OCI-LY3 (cell line): ENCODE measurements around the gene CAVIN3.

Source experiments
- H2AFZ ChIP-seq: fragments of 200-600, 300-600 bp; shearing (Covaris generic); 2 replicates; pipeline ENCODE4 v1.6.0; 2014; ENCODE audit warnings: antibody characterized with exemption, low read depth, low read length
- H3K27ac ChIP-seq: fragments of 200-600, 300-600 bp; sonication (generic); 2 replicates; pipeline ENCODE4 v1.5.1; 2014; ENCODE audit warnings: mild to moderate bottlenecking, low read length, moderate library complexity, mixed read lengths
- H3K27me3 ChIP-seq: fragments of 200-600, 300-600 bp; sonication (generic); 2 replicates; pipeline ENCODE4 v1.6.1; 2014; ENCODE audit warnings: low read depth, low read length, mixed read lengths
- H3K36me3 ChIP-seq: fragments of 200-600, 300-600 bp; sonication (generic); replicated peaks from 2 replicates; pipeline ENCODE3; 2014; ENCODE audit warnings: low read depth, low read length, mixed read lengths
- H3K4me1 ChIP-seq: fragments of 300-600, 200-600 bp; sonication (generic); 2 replicates; pipeline ENCODE4 v1.6.1; 2014; ENCODE audit warnings: low read length, mixed read lengths
- H3K4me2 ChIP-seq: fragments of 200-600, 300-600 bp; sonication (generic); 2 replicates; pipeline ENCODE4 v1.6.1; 2014; ENCODE audit warnings: low read length, mixed read lengths
- H3K4me3 ChIP-seq: fragments of 300-600, 200-600 bp; sonication (generic); 2 replicates; pipeline ENCODE4 v1.5.1; 2014; ENCODE audit warnings: antibody characterized with exemption, mild to moderate bottlenecking, low read length, moderate library complexity
- H3K79me2 ChIP-seq: fragments of 300-600, 200-600 bp; shearing (Covaris generic); 2 replicates; pipeline ENCODE4 v1.6.1; 2014; ENCODE audit warnings: mild to moderate bottlenecking, low read length, mixed read lengths
- H3K9ac ChIP-seq: fragments of 300-600, 200-600 bp; shearing (Covaris generic); 2 replicates; pipeline ENCODE4 v1.6.0; 2014; ENCODE audit warnings: mild to moderate bottlenecking, low read length, moderate library complexity
- H3K9me3 ChIP-seq: fragments of 200-600, 300-600 bp; shearing (Covaris generic); 2 replicates; pipeline ENCODE4 v1.6.1; 2014; ENCODE audit warnings: low read length, mixed read lengths; ENCODE audit not compliant: insufficient read depth
- H4K20me1 ChIP-seq: fragments of 200-600, 300-600 bp; sonication (generic); 2 replicates; pipeline ENCODE4 v1.6.1; 2016; ENCODE audit warnings: low read length, mixed read lengths; ENCODE audit not compliant: insufficient read depth
- CTCF ChIP-seq: fragments of 200-600, 300-600 bp; sonication (generic); IDR thresholded peaks from 2 replicates; pipeline ENCODE4 v1.5.1; 2014; ENCODE audit warnings: antibody characterized with exemption, low read length, low read depth
- EZH2phosphoT487 ChIP-seq: fragments of 200-600 bp; shearing (Covaris generic); IDR thresholded peaks from 2 replicates; pipeline ENCODE4 v1.6.1; 2018; ENCODE audit warnings: antibody characterized with exemption, mixed run types, low read depth

CAVIN3 gene

GRCh38 chr11:6303661-6304060 is 16.6 kb downstream of the CAVIN3 start:
- Histone ChIP-seq H3K9me3 (no peaks in the 10 kb centered on the region), H3K4me3 (no peak overlapping the region), H3K4me2 (no peak overlapping the region), H3K27ac (no peak overlapping the region), H3K27me3 (peaks cover 24% of the 10 kb centered on the region), H3K4me1 (no peaks in the 10 kb centered on the region), H3K9ac (no peak overlapping the region), H3K36me3 (no peaks in the 10 kb centered on the region), H3K79me2 (no peaks in the 10 kb centered on the region), H4K20me1 (no peaks in the 10 kb centered on the region), H2AFZ (no peak overlapping the region)
- TF ChIP-seq CTCF (no peak), EZH2phosphoT487 (no peak)

DNA sequence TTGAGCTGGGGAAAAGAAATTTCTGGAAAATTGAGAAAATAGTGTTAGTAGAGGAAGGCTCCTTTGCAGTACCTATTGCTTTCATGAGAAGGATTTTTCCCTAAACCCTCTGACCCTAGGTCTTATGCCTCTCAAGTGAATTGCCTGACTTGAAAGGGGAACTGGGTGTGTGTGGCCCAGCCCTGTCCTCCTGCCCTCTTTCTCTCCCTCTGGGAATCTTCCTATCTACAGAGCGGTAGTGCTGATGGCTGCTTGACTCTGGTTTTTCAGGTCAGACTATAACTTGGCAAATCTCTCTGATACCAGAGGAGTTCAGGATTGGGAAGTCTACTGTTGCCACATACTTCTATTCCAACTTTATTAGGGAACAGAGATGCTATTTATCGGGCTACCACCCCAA is 19.2 kb downstream of the CAVIN3 start:
- Histone ChIP-seq H3K4me3 (no peak overlapping the region), H3K4me1 (no peaks in the 10 kb centered on the region), H3K27ac (no peak overlapping the region), H3K4me2 (no peak overlapping the region), H3K36me3 (no peaks in the 10 kb centered on the region), H3K79me2 (no peaks in the 10 kb centered on the region), H4K20me1 (no peaks in the 10 kb centered on the region), H2AFZ (no peak overlapping the region), H3K9ac (no peak overlapping the region), H3K9me3 (no peaks in the 10 kb centered on the region), H3K27me3 (peaks cover 13% of the 10 kb centered on the region; the same call in 1 of the 2 replicates)
- no peak for TF ChIP-seq EZH2phosphoT487
- TF ChIP-seq CTCF: no peak

DNA sequence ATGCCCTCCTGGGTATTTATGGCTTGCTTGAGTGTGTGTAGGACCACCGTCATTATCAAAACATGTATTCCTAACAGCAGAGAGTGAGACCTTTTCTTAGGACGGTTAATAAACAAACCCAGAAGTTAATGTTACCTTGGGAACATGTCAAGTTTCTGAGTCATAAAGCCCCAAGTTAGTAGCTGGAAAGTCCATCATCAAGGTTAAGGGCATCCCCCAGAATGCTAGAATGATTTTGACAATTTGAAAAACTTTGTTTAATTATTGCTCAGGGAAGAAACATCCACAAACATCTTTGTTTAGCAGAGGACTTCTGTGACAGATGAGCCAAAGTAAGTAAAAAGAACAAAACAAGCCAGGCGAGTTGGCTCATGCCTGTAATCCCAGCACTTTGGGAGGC is 20.0 kb downstream of the CAVIN3 start:
- Histone ChIP-seq H3K79me2 (no peaks in the 10 kb centered on the region), H2AFZ (no peak overlapping the region), H3K27me3 (peaks cover 8% of the 10 kb centered on the region; the same call in 1 of the 2 replicates), H3K4me2 (no peak overlapping the region), H3K9ac (no peak overlapping the region), H3K27ac (no peak overlapping the region), H3K4me1 (no peaks in the 10 kb centered on the region), H3K4me3 (no peak overlapping the region), H4K20me1 (no peaks in the 10 kb centered on the region), H3K36me3 (no peaks in the 10 kb centered on the region), H3K9me3 (no peaks in the 10 kb centered on the region)
- TF ChIP-seq CTCF (no peak), EZH2phosphoT487 (no peak)

DNA sequence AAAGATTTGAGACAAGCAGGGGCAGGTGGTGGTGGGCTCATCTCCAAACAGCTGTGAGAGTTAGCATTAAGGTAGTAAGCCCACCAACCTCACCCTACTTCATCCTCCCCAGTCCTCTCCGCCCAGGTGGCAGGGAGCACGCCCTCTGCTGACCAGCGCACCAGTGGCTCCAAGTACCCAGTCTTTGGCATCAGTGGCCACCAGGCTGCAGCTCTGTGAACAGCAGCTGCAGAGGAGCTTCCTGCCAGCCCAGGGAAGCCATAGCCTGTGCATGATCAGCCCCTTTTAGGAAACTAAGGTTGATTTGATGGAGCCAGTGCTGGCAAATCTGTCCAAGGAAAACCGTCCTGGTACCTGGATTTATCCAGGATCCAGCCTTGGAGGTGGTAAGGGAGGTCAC is 21.7 kb downstream of the CAVIN3 start:
- no peaks in the 10 kb centered on the region for H3K27me3 ChIP-seq
- H3K4me2 ChIP-seq: no peak overlapping the region
- H3K9me3 ChIP-seq: no peaks in the 10 kb centered on the region
- no peaks in the 10 kb centered on the region for H3K4me1 ChIP-seq
- H3K36me3 ChIP-seq: no peaks in the 10 kb centered on the region
- H3K27ac ChIP-seq: no peak overlapping the region
- no peaks in the 10 kb centered on the region for H3K79me2 ChIP-seq
- H2AFZ ChIP-seq: no peak overlapping the region
- H4K20me1 ChIP-seq: no peaks in the 10 kb centered on the region
- H3K9ac ChIP-seq: no peak overlapping the region
- no peak overlapping the region for H3K4me3 ChIP-seq
- TF ChIP-seq CTCF (peak; percentile 65), EZH2phosphoT487 (no peak)
